ENCODE results near the gene SYCN. TPM values are rescaled to one million over a fixed set of nuclear protein-coding genes. Genes with fewer than 3 reads are reported as not detected.

Gene SYCN
- total and polyA plus RNA-seq, 2 of the 8 experiments (the other 6 are each of a cell fraction or from before 2014, with no cell fraction given): not detected

DNA sequence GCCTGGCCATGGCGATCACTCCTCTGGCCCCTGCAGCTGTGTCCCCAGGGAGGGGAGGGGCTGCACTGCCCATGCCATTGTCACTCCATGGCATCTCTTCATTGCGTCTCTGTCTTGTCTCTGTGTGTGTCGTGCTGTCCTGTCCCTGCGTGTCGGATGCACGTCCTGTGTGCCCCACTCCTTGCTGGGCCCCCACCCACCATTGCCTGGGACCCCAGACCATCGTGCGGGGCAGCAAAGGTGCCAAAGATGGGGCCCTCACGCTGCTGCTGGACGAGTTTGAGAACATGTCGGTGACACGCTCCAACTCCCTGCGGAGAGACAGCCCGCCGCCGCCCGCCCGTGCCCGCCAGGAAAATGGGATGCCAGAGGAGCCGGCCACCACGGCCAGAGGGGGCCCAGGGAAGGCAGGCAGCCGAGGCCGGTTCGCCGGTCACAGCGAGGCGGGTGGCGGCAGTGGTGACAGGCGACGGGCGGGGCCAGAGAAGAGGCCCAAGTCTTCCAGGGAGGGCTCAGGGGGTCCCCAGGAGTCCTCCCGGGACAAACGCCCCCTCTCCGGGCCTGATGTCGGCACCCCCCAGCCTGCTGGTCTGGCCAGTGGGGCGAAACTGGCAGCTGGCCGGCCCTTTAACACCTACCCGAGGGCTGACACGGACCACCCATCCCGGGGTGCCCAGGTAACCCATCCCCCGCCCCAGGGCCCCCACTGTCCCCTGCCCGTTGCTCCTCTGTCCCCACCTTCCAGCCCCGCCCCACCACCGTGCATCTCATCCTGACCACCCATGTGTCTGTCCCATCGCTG, 31.2 kb downstream of the SYCN start:
- TF ChIP-seq, protein P1, sequence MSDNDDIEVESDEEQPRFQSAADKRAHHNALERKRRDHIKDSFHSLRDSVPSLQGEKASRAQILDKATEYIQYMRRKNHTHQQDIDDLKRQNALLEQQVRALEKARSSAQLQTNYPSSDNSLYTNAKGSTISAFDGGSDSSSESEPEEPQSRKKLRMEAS (IDR thresholded peaks at IDR 0.05): no peak
- TF ChIP-seq SP1 (IDR thresholded peaks at IDR 0.05; ENCODE audit: low read depth, low read length): no peak
- H3K4me3 ChIP-seq (ENCODE audit: extremely low read depth in 1 of 4, insufficient read depth in 2 of 4, low read depth in 3 of 4, low read length in 4 of 4): no peak overlapping the region
- H3K4me1 ChIP-seq (replicated peaks in 1 of 4; ENCODE audit: control insufficient read depth in 3 of 4, insufficient read depth in 4 of 4, low read length in 3 of 4): peaks cover 0 to 16% (median 6%) of the 10 kb centered on the region in 4 experiments; a peak in 6 of 7 replicates
- H3K36me3 ChIP-seq (ENCODE audit: control insufficient read depth in 2 of 4, insufficient read depth in 4 of 4, low read length in 3 of 4): peaks cover 0 to 28% (median 9%) of the 10 kb centered on the region in 4 experiments; a peak in 3 of 8 replicates
- H3K14ac ChIP-seq (ENCODE audit: insufficient read length): no peak overlapping the region
- 90% methylated on average over 29 of the region's 45 CpGs; no CpG with 5 or more reads in 1 of the 2 experiments for WGBS, 2 experiments (ENCODE audit: extremely low coverage in 1 of 2, insufficient coverage in 1 of 2, insufficient read length in 1 of 2, insufficient replicate concordance in 2 of 2, low coverage in 1 of 2, low lambda C conversion rate in 2 of 2, missing lambda C conversion rate in 1 of 2)
- H4K91ac ChIP-seq (replicated peaks; ENCODE audit: insufficient read length, low read length): no peak overlapping the region
- no peak overlapping the region for H3K9ac ChIP-seq (replicated peaks in 1 of 4; ENCODE audit: extremely low read depth in 1 of 4, low read depth in 3 of 4, low read length in 3 of 4)
- no peak overlapping the region for H3K4me2 ChIP-seq (ENCODE audit: insufficient read depth in 1 of 2, low read depth in 2 of 2, low read length in 2 of 2)
- no peak for DNase-seq (ENCODE audit: low read depth in 1 of 2, low spot score in 2 of 2)
- H2BK5ac ChIP-seq (ENCODE audit: low read depth, low read length): no peak overlapping the region
- no peak overlapping the region for H2BK12ac ChIP-seq (ENCODE audit: low read depth, low read length)
- H3K79me2 ChIP-seq (ENCODE audit: control insufficient read depth in 1 of 2, insufficient read depth in 2 of 2, low read length in 2 of 2): no peaks in the 10 kb centered on the region; a peak in 1 of 4 replicates
- no peak overlapping the region for H3K27ac ChIP-seq (ENCODE audit: low read depth, low read length)
- no peaks in the 10 kb centered on the region for H3K27me3 ChIP-seq (replicated peaks in 1 of 4; ENCODE audit: control insufficient read depth in 3 of 4, extremely low read depth in 1 of 4, insufficient read depth in 3 of 4, low read length in 3 of 4)
- no peak overlapping the region for H3K56ac ChIP-seq (replicated peaks; ENCODE audit: insufficient read length, low read depth, low read length)
- no peak for FAIRE-seq
- no peak overlapping the region for H2BK120ac ChIP-seq (replicated peaks; ENCODE audit: low read depth, low read length)
- H3K23me2 ChIP-seq (ENCODE audit: low read depth, low read length): no peaks in the 10 kb centered on the region
- peak overlapping the region; percentile 25; the same call in 1 of the 2 replicates for H4K8ac ChIP-seq (ENCODE audit: extremely low read depth, insufficient read depth, low read length)
- no peaks in the 10 kb centered on the region for H3K9me3 ChIP-seq (ENCODE audit: insufficient read depth in 2 of 2, low read depth in 1 of 2, low read length in 1 of 2)
- no peak overlapping the region for H2AFZ ChIP-seq (ENCODE audit: low read length)
- no peak overlapping the region for H3K23ac ChIP-seq (ENCODE audit: insufficient read length)
- no peak overlapping the region for H2BK20ac ChIP-seq (ENCODE audit: low read length)
- no peak overlapping the region for H4K5ac ChIP-seq (ENCODE audit: insufficient read length, low read depth, low read length)
- H3K79me1 ChIP-seq (ENCODE audit: low read depth, low read length): peaks cover 1% of the 10 kb centered on the region; the same call in 1 of the 2 replicates
- peaks cover 4 to 16% of the 10 kb centered on the region in 2 experiments for H4K20me1 ChIP-seq (replicated peaks in 1 of 2; ENCODE audit: control insufficient read depth in 1 of 2, insufficient read depth in 2 of 2, low read length in 2 of 2)
- no peak overlapping the region for H3K4ac ChIP-seq (replicated peaks; ENCODE audit: insufficient read length, low read depth, low read length)
- ChIA-PET CTCF (ENCODE audit: partially characterized antibody) (interaction anchor here (0.7 to 5.1 kb wide), 4 partner anchors 15 to 220 kb away, joined by 3 to 33 read pairs (median 7); partner anchors contain the start of gene NCCRP1), POLR2A (ENCODE audit: partially characterized antibody) (interaction anchor here (0.8 kb wide), 1 partner anchor 16 kb away, joined by 4 read pairs; no protein-coding TSS in a partner anchor)
- H2AK5ac ChIP-seq (ENCODE audit: low read depth, low read length): no peak overlapping the region
- peak overlapping the region; percentile 32; the same call in 1 of the 2 replicates for H3K18ac ChIP-seq (ENCODE audit: extremely low read depth, low read length)
- H2BK15ac ChIP-seq (ENCODE audit: low read length): no peak overlapping the region

All from H1 (cell line).